IPS-NIHi11 (cell line): ENCODE measurements around the gene ANKH.
"Not testable (repeated sequence)": the region's sequence is repeated elsewhere in the genome, so short reads cannot be mapped to it uniquely, and the experiment has no call there.

Source experiments
- DNase-seq: peaks from one replicate; pipeline ENCODE4 v3.0.0; 2012; ENCODE audit warnings: mixed read lengths, low spot score

The ANKH gene

GRCh38 chr5:14826714-14827113 lies 44.9 kb downstream of the ANKH start:
- DNase-seq, result no peak

GRCh38 chr5:14825977-14826376 lies 45.6 kb downstream of the ANKH start:
- no peak for DNase-seq

- no peak for DNase-seq
Measured at GRCh38 chr5:14824499-14824898, 47.1 kb downstream of the ANKH start.

- no peak for DNase-seq
Measured at GRCh38 chr5:14821100-14821845, 50.3 kb downstream of the ANKH start.

- no peak for DNase-seq
Measured at GRCh38 chr5:14818931-14819790, 52.4 kb downstream of the ANKH start.

GRCh38 chr5:14817762-14818136 lies 53.8 kb downstream of the ANKH start:
- not testable (repeated sequence) for DNase-seq

- DNase-seq, result no peak
Measured at GRCh38 chr5:14816999-14817761, 54.4 kb downstream of the ANKH start.

GRCh38 chr5:14816374-14816998 lies 55.1 kb downstream of the ANKH start:
- no peak for DNase-seq

- no peak for DNase-seq
Measured at GRCh38 chr5:14813747-14814146, 57.8 kb downstream of the ANKH start.

- no peak for DNase-seq
Measured at GRCh38 chr5:14812166-14812565, 59.4 kb downstream of the ANKH start.

GRCh38 chr5:14810928-14811572 lies 60.5 kb downstream of the ANKH start:
- no peak for DNase-seq

- DNase-seq, result no peak
Measured at GRCh38 chr5:14810282-14810681, 61.3 kb downstream of the ANKH start.

- DNase-seq, result no peak
Measured at GRCh38 chr5:14809369-14810155, 62.0 kb downstream of the ANKH start.

- DNase-seq, result no peak
Measured at GRCh38 chr5:14807471-14807870, 64.1 kb downstream of the ANKH start.

GRCh38 chr5:14806456-14806855 lies 65.1 kb downstream of the ANKH start:
- no peak for DNase-seq

- no peak for DNase-seq
Measured at GRCh38 chr5:14802541-14802940, 69.0 kb downstream of the ANKH start.

GRCh38 chr5:14801792-14802191 lies 69.8 kb downstream of the ANKH start:
- no peak for DNase-seq

- not testable (repeated sequence) for DNase-seq
Measured at GRCh38 chr5:14797385-14797784, 74.2 kb downstream of the ANKH start.

- DNase-seq, result no peak
Measured at GRCh38 chr5:14794583-14795230, 76.9 kb downstream of the ANKH start.

GRCh38 chr5:14793851-14794250 lies 77.7 kb downstream of the ANKH start:
- no peak for DNase-seq
